DMS153 treated with DMSO at 0.1 percent for 48 hours (cell line): ENCODE results near the gene B3GNT9.

ENCODE experiments used
- DNase-seq: peaks from one replicate; lab custom pipeline; 2025; ENCODE audit not compliant: unreplicated experiment; lab: John Stamatoyannopoulos, UW

B3GNT9 gene, protein sequence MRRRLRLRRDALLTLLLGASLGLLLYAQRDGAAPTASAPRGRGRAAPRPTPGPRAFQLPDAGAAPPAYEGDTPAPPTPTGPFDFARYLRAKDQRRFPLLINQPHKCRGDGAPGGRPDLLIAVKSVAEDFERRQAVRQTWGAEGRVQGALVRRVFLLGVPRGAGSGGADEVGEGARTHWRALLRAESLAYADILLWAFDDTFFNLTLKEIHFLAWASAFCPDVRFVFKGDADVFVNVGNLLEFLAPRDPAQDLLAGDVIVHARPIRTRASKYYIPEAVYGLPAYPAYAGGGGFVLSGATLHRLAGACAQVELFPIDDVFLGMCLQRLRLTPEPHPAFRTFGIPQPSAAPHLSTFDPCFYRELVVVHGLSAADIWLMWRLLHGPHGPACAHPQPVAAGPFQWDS

GRCh38 chr16:67150833-67151396 lies at the start of gene B3GNT9:
B3GNT9 (minus strand) TSS chr16:67150998; CDS start chr16:67150485, 513 bp downstream.
- peak; percentile 45 for DNase-seq

DNA sequence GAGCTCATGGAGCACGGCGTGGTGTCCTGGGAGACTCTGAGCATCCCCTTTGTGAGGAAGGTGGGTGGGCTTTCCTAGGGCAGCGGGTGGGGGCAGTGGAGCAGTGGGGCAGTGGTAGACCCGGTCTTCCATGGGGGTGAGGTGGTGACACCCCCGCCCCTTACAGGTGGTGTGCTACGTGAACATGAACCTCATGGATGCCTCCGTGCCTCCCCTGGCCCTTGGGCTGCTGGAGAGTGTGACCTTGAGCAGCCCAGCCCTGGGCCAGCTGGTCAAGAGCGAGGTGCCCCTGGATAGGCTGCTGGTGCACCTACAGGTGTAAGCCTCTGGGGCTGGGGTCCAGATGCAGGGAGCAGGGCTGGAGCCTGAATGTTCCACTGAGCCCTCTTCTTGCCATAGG lies 49.7 kb upstream of the B3GNT9 start:
- no peak for DNase-seq

- no peak for DNase-seq
Measured at GRCh38 chr16:67199808-67200198, 49.0 kb upstream of the B3GNT9 start.

DNA sequence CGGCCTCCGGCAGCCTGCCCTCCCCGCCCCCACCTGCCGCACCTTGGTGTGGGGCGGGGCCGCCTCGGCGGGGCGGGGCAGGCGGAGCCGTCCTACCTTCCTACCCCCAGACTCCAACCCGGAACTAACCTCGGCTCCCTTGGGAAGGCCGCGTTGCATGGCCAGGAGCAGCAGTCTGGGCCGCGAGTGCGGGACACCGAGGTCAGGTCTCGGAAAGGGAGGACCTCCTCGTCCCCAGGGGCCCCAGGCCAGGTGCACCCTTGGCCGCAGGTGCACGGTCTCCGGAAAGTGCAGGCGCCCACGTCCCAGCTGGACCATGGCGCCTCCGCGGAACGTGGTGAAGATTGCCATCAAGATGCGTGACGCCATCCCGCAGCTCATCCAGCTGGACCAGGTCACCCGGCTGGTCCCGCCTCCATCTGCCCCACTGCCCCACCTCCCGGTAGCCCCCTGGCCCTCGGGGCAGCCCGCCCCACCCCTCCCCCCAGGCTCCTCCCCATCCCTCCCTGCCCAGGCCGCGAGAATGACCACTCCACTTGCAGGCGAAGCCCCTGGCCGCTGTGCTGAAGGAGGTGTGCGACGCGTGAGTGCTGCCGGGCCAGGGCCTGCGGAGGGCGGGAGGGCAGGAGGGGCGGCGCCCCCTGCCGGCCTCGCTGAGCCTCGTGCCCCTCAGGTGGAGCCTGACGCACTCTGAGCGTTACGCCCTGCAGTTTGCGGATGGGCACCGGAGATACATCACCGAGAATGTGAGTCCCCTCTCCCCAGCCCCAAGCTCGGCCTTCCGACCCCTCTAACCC lies 48.4 kb upstream of the B3GNT9 start, which contains the start of gene ELMO3:
Gene ELMO3, plus strand, starts transcription at position 121 of the 797 bp plus-strand sequence. Its CDS starts 196 bp downstream, at position 317.
- peak; percentile 36 for DNase-seq

DNA sequence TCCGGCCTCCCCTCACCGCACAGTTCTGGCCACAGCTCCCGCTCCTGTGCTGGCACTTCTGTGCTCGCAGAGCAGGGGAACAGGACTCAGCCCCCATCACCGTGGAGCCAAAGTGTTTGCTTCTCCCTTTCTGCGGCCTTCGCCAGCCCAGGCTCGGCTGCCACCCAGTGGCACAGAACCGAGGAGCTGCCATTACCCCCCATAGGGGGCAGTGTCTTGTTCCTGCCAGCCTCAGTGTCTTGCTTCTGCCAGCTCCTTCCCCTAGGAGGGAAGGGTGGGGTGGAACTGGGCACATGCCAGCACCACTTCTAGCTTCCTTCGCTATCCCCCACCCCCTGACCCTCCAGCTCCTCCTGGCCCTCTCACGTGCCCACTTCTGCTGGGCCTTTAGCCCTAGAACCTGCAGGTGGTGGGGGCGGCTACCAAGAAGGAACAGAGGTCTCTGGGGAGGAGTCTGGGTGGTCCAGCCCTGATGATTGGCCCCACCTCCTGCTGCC lies 47.5 kb upstream of the B3GNT9 start:
- DNase-seq: peak; percentile 35

DNA sequence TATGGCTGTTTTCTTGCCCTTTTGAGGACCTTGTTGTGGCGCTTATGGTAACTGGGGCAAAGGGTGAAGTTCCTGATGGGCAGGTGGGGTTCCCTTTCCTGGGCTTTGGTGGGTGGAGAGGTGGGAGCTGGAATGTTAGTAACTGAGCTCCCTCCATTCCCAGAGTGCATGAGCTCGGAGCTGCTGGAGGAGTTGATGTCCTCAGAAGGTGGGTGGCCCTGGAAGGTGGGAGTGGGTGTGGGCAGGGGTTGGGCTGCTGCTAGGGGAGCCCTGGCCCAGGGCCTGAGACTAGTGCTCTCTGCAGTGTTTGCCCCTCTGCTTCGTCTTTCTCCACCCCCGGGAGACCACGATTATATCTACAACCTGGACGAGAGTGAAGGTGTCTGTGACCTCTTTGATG lies 46.9 kb upstream of the B3GNT9 start:
- no peak for DNase-seq

DNA sequence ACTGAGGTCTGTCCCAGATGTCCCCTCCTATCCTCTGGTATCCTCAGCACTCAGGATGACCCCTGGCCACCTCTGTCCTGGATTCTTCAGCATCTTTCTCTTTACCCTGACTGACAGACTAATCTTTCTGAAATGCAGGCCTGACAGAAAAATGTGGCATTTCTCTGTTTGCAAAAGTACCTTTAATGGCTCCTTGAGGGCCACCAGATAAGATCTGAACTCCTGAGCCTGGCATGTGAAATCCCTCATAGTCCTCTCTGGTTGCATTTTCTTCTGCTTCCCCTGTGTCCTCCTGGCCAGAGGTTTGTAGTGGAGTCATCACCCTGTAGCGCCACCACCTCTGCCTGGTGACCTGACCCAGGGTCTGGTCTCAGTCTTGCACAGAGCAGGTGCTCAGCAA lies 46.1 kb upstream of the B3GNT9 start:
- no peak for DNase-seq

- DNase-seq: no peak
Measured at GRCh38 chr16:67195676-67196075, 44.9 kb upstream of the B3GNT9 start.

DNA sequence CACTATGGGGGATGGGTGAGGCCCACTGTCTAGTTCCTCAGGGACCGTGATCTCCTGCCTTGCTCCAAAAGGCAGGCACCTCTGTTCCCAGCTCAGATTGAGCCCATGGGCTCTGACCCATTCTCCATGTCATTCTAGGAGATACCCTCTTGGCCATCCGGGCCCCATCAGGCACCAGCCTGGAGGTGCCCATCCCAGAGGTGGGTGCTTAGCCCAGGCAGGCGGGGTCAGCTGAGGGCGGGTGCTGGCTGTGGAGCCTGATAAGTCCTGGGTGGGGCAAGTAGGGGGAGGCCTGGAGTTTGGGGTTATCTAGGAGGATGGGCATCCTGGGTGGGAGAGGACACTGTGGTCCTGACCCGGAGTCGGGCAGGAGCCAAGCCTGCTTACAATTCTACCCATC lies 43.5 kb upstream of the B3GNT9 start:
- DNase-seq: no peak

DNA sequence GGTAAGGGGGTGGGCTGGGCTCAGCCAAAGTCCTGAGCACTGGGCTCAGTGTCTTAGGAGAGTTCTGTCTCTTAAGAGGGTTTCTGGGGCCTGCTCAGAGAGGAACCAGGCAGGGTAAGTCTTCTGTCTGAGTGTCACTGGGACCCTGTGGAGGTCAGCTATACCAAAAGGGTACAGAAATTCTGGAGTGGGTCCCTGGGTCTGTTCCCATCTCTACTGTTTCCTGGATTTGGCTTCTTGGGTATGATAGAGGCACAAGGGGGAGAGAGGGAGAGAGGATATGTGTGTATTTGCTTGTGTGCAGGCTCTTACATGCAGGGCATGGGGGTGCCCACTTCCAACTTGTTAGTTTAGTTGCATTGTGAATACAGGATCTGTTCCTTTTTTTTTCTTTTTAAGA lies 42.7 kb upstream of the B3GNT9 start:
- no peak for DNase-seq

- no peak for DNase-seq
Measured at GRCh38 chr16:67192781-67193361, 42.1 kb upstream of the B3GNT9 start.

DNA sequence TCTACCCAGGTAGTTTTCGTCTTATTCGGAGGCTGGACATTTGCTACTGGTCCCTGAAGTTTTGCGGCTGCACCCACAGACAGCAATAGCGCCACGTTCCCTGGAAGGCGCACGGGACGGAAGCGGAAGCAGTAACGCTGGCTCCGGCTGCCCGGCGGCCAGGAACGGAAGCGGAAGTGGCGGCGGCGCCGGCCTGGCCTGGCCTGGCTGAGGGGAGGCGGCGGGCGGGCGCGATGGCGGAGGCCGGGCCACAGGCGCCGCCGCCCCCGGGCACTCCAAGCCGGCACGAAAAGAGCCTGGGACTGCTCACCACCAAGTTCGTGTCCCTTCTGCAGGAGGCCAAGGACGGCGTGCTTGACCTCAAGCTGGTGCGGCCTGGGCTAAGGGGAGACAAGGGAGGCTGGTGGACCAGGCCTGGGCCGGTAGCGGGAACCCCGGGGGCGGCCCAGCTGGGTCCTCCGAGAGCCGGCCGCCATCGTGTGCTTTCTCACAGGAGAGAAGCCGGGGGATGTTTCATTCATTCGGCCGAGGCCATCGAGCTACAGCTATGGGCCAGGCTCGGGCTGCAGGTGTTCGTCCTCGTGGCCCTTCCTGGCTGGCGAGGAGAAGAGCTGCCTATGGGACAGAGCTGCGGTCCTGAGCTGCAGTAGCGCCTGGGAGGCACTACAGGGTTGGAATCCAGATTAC lies 41.3 kb upstream of the B3GNT9 start, which contains the start of gene E2F4:
Gene E2F4, plus strand, starts transcription at position 161 of the 687 bp plus-strand sequence. Its CDS starts 73 bp downstream, at position 234.
- DNase-seq: peak; percentile 85

- DNase-seq: no peak
Measured at GRCh38 chr16:67191411-67191994, 40.7 kb upstream of the B3GNT9 start.

DNA sequence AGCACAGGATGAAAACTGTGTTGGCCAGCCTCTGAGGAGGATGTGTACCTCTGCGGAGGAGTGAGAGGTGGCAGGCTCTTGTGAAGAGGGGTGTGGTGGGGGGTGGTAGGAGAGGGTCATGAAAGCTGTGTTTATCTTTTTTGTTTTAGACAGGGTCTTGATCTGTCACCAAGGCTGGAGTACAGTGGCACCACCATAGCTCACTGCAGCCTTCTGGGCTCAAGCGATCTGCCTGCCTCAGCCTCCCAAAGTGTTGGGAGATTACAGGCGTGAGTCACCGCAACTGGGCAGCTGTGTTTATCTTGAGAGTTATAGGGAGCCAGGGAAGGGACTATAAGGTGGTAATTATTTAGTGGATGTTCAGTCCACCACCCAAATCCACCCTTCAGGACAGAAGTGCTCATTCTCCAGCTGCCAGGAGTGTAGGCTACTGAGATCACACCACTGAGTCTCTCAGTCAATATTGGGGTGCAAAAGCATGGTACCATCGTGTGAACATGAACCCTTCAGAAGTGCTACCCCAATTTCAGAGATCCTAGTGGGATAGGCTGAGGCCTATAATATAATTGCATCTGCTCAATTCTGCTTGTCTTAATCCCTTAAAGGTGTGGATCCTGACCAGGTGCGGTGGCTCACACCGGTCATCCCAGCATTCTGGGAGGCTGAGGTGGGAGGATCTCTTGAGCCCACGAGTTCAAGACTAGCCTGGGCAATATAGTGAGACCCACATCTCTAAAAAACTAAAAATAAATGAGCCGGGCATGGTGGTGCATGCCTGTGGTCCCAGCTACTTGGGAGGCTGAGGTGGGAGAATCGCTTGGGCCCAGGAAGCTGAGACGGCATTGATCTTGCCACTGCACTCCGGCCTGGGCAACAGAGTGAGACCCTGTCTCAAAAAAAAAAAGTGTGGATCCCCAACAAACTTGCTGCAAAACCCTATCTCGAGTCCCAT lies 39.9 kb upstream of the B3GNT9 start:
- no peak for DNase-seq

- DNase-seq: no peak
Measured at GRCh38 chr16:67190041-67190440, 39.2 kb upstream of the B3GNT9 start, which contains the start of gene EXOC3L1. EXOC3L1 (minus strand) TSS chr16:67190136; CDS start chr16:67189676, 460 bp downstream.

DNA sequence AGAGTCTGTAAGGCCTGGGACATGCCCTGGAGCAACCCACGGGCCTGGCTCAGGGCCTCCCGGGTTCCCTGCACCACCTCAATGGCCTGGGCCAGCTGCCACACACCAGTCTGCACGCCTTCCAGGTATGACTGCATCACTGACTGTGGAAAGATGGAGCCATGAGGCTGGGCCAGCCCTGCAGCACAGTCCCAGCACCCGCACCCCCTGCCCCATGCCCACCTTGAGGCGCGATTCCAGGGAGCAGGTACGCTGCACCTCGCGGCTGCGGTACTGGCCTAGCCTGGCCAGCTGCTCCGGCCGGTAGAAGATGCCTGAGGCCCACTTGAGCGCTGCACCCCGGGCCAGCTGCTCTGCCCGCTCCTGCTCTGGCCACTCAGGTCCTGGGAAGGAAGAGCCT lies 38.0 kb upstream of the B3GNT9 start:
- no peak for DNase-seq

DNA sequence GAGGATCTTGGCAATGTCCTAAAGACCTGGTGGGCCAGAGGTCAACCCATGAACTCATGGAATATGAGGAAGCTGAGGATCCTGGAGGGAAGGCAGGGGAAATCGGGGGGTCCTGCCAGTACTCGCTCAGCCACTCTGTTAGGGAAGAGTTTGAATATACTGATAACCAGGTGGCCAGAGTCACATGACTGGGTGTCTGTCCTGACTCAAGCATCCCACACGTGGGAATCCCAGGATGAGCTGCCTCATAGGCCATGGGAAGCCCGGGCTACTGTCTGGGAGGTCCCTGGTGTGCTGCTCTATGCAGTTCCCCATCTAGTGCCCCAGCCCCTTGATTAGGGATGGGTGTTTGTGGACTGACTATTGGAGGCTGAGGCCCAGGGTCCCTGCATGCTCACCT lies 37.5 kb upstream of the B3GNT9 start:
- no peak for DNase-seq

DNA sequence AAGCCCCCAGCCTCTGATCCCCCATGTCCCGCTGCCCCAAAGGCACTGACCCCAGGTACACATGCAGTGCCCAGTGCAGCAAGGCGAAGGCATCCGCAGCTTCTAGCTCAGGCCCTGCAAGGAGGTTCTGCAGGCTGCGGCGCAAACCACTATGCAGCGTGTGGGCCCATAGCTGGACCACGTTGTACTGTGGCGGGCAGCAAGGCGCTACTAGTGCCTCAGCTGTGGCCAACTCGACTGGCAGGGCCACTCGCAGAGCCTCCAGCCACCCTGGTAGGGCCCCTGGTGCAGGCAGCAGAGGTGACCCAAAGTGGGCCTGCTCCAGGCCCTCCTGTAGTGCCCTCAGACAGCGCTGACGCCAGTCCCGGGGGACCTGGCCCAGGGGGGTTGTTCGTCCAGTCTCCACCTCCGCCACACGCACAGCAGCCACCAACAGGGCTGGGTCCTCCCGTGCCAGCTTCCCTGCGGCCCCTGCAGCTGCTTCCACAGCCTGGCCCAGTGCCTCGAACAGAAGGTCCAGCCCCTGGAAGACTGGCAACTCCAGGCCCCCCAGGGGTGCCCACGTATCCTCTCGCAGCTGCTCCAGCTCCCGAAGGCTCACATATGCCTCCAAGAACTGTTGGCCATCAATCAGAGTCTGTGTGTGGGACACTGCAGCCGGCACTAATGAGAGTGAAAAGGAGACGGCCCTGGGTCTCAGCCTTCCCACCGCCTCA lies 36.5 kb upstream of the B3GNT9 start:
- no peak for DNase-seq
